ENCODE data around the gene C6orf47. TPM values are rescaled to one million over a fixed set of nuclear protein-coding genes. Genes with fewer than 3 reads are reported as not detected.

The C6orf47 gene
- total and polyA plus RNA-seq, 2 donors from 2014 or later: 25.5 to 26.5 TPM

DNA sequence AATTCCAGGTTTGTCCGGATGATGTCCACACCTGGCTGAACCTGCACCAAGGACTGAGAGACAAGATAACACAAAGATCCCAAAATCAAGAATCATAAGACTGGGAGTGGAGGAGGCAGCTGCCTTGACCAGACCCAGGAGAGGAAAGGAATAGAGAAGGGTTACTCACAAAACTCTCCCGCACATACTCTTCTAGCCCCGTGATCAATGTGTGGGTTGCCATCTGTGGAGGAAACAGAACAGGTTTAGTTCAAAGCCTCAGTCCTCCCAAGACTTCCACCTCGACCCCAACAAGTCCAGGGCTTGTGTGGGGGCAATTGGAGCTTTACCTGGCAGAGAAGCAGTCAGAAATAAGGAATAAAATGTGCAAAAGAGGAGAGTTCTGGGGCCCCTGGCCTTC is 19.2 kb downstream of the C6orf47 start:
- intact Hi-C loops (cut with DNase I): no loop called here
- no peak for FAIRE-seq
- TF ChIP-seq, protein P1, sequence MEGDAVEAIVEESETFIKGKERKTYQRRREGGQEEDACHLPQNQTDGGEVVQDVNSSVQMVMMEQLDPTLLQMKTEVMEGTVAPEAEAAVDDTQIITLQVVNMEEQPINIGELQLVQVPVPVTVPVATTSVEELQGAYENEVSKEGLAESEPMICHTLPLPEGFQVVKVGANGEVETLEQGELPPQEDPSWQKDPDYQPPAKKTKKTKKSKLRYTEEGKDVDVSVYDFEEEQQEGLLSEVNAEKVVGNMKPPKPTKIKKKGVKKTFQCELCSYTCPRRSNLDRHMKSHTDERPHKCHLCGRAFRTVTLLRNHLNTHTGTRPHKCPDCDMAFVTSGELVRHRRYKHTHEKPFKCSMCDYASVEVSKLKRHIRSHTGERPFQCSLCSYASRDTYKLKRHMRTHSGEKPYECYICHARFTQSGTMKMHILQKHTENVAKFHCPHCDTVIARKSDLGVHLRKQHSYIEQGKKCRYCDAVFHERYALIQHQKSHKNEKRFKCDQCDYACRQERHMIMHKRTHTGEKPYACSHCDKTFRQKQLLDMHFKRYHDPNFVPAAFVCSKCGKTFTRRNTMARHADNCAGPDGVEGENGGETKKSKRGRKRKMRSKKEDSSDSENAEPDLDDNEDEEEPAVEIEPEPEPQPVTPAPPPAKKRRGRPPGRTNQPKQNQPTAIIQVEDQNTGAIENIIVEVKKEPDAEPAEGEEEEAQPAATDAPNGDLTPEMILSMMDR (IDR thresholded peaks at IDR 0.05; ENCODE audit: borderline replicate concordance, extremely low read depth, insufficient read depth): no peak

DNA sequence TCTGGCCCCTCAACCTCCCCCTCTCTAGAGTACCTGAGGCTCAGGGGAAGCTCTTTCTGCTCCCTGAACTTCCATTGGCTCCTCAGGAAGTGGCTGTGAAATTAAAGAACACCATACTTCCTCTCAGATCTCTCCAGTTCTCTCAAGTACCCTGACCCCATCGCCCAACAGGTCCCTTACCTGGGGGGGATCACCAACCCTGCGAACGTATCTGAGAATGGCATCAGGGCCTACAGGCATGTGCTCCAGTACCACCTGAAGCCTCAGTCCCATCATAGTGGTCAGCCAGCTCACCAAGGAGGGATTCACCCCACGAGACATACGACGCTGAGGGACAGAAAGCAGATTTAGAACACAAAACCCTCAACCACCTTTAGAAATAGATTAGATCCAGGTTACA is 20.0 kb downstream of the C6orf47 start:
- no peak for DNase-seq
- Histone ChIP-seq H3K27me3 (ENCODE audit: control insufficient read depth, insufficient read depth, low read length) (no peaks in the 10 kb centered on the region), H3K36me3 (ENCODE audit: control insufficient read depth in 2 of 3, insufficient read depth in 3 of 3, low read length in 3 of 3) (peaks cover 4 to 84% (median 55%) of the 10 kb centered on the region in 3 donors), H3K4me3 (ENCODE audit: low read length in 3 of 3) (no peak overlapping the region), H3K9ac (ENCODE audit: low read length in 3 of 3) (no peak overlapping the region), H3K27ac (ENCODE audit: low read depth in 2 of 2, low read length in 2 of 2) (no peak overlapping the region), H3K9me3 (ENCODE audit: control insufficient read depth in 2 of 3, insufficient read depth in 1 of 3, low read length in 3 of 3) (no peaks in the 10 kb centered on the region), H3K4me1 (ENCODE audit: control insufficient read depth in 2 of 3, insufficient read depth in 2 of 3, low read depth in 1 of 3, low read length in 3 of 3) (no peaks in the 10 kb centered on the region)
- no peak for FAIRE-seq
- TF ChIP-seq, protein P1 (IDR thresholded peaks at IDR 0.05; ENCODE audit: borderline replicate concordance, extremely low read depth, insufficient read depth): no peak
- intact Hi-C loops (cut with DNase I): no loop called here

More for the DNA sequence above, 19.2 kb downstream of the C6orf47 start:
- H3K4me1 ChIP-seq (ENCODE audit: control insufficient read depth in 2 of 3, insufficient read depth in 2 of 3, low read depth in 1 of 3, low read length in 3 of 3): no peaks in the 10 kb centered on the region
- no peaks in the 10 kb centered on the region for H3K9me3 ChIP-seq (ENCODE audit: control insufficient read depth in 2 of 3, insufficient read depth in 1 of 3, low read length in 3 of 3)
- no peaks in the 10 kb centered on the region for H3K27me3 ChIP-seq (ENCODE audit: control insufficient read depth, insufficient read depth, low read length)
- H3K36me3 ChIP-seq (ENCODE audit: control insufficient read depth in 2 of 3, insufficient read depth in 3 of 3, low read length in 3 of 3): peaks cover 4 to 82% (median 54%) of the 10 kb centered on the region in 3 donors
- H3K27ac ChIP-seq (ENCODE audit: low read depth in 2 of 2, low read length in 2 of 2): no peak overlapping the region
- DNase-seq: no peak
- no peak overlapping the region for H3K9ac ChIP-seq (ENCODE audit: low read length in 3 of 3)
- no peak overlapping the region for H3K4me3 ChIP-seq (ENCODE audit: low read length in 3 of 3)

- Histone ChIP-seq H3K27ac (ENCODE audit: low read depth in 2 of 2, low read length in 2 of 2) (no peak overlapping the region), H3K4me1 (ENCODE audit: control insufficient read depth in 2 of 3, insufficient read depth in 2 of 3, low read depth in 1 of 3, low read length in 3 of 3) (no peaks in the 10 kb centered on the region), H3K4me3 (ENCODE audit: low read length in 3 of 3) (no peak overlapping the region), H3K9ac (ENCODE audit: low read length in 3 of 3) (no peak overlapping the region), H3K27me3 (ENCODE audit: control insufficient read depth, insufficient read depth, low read length) (no peaks in the 10 kb centered on the region), H3K36me3 (ENCODE audit: control insufficient read depth in 2 of 3, insufficient read depth in 3 of 3, low read length in 3 of 3) (peaks cover 5 to 85% (median 54%) of the 10 kb centered on the region in 3 donors), H3K9me3 (ENCODE audit: control insufficient read depth in 2 of 3, insufficient read depth in 1 of 3, low read length in 3 of 3) (no peaks in the 10 kb centered on the region)
- no peak for FAIRE-seq
- TF ChIP-seq, protein P1 (IDR thresholded peaks at IDR 0.05; ENCODE audit: borderline replicate concordance, extremely low read depth, insufficient read depth): no peak
- intact Hi-C loops (cut with DNase I): no loop called here
- DNase-seq: no peak
Observed at GRCh38 chr6:31639449-31639861, 21.1 kb downstream of the C6orf47 start.

DNA sequence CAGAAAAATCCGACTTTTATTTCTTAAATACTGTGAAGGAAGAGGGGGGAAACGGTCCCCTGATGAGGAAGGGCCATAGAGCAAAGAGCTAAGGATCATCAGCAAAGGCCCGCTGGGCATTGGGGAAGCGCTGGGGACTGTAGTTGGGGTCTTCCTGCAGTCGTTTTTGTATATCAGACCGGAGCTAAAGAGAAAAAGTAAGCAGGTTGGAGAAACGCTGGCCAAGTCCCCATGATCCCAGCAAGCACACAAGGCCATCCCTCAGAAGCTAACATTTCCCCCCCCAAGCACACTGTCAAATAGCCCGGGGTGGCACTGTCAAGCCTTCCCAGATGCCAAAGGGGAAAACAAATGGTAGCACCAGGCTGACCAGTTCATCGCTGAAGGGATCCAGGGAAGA is 21.5 kb downstream of the C6orf47 start:
- no peak overlapping the region for H3K27ac ChIP-seq (ENCODE audit: low read depth in 2 of 2, low read length in 2 of 2)
- no peaks in the 10 kb centered on the region for H3K27me3 ChIP-seq (ENCODE audit: control insufficient read depth, insufficient read depth, low read length)
- H3K36me3 ChIP-seq (ENCODE audit: control insufficient read depth in 2 of 3, insufficient read depth in 3 of 3, low read length in 3 of 3): peaks cover 3 to 85% (median 54%) of the 10 kb centered on the region in 3 donors
- TF ChIP-seq, protein P1 (IDR thresholded peaks at IDR 0.05; ENCODE audit: borderline replicate concordance, extremely low read depth, insufficient read depth): no peak
- DNase-seq (no peak), FAIRE-seq (no peak)
- no peaks in the 10 kb centered on the region for H3K9me3 ChIP-seq (ENCODE audit: control insufficient read depth in 2 of 3, insufficient read depth in 1 of 3, low read length in 3 of 3)
- intact Hi-C loops (cut with DNase I): no loop called here
- no peak overlapping the region for H3K4me3 ChIP-seq (ENCODE audit: low read length in 3 of 3)
- H3K4me1 ChIP-seq (ENCODE audit: control insufficient read depth in 2 of 3, insufficient read depth in 2 of 3, low read depth in 1 of 3, low read length in 3 of 3): no peaks in the 10 kb centered on the region
- H3K9ac ChIP-seq (ENCODE audit: low read length in 3 of 3): no peak overlapping the region

All from kidney (tissue), 14 donors.